T-helper 1 cell treated with Interleukin-12 subunit alpha and Interleukin-12 subunit beta and Interleukin-4 antibody, amounts not matched to agents 30 μg/mL and 1 μg/mL, for 36 hours (primary cell): ENCODE measurements around the gene CSGALNACT2.
"Not testable (repeated sequence)": the region's sequence is repeated elsewhere in the genome, so short reads cannot be mapped to it uniquely, and the experiment has no call there.

ENCODE experiments used
- H3K27ac Mint-ChIP-seq: one replicate; pipeline ENCODE4 v1.8.0; 2021; ENCODE audit warnings: mild to moderate bottlenecking, mixed read lengths
- H3K27me3 Mint-ChIP-seq: one replicate; pipeline ENCODE4 v1.8.0; 2021; ENCODE audit warnings: low read depth, mixed read lengths
- H3K36me3 Mint-ChIP-seq: one replicate; pipeline ENCODE4 v1.8.0; 2021; ENCODE audit warnings: low read depth, mixed read lengths
- H3K4me1 Mint-ChIP-seq: one replicate; pipeline ENCODE4 v1.8.0; 2021; ENCODE audit warnings: low read depth, mixed read lengths
- H3K4me3 Mint-ChIP-seq: one replicate; pipeline ENCODE4 v1.8.0; 2021; ENCODE audit warnings: mild to moderate bottlenecking, moderate library complexity, mixed read lengths
- H3K9me3 Mint-ChIP-seq: one replicate; pipeline ENCODE4 v1.8.0; 2021; ENCODE audit warnings: mixed read lengths

Gene CSGALNACT2, protein sequence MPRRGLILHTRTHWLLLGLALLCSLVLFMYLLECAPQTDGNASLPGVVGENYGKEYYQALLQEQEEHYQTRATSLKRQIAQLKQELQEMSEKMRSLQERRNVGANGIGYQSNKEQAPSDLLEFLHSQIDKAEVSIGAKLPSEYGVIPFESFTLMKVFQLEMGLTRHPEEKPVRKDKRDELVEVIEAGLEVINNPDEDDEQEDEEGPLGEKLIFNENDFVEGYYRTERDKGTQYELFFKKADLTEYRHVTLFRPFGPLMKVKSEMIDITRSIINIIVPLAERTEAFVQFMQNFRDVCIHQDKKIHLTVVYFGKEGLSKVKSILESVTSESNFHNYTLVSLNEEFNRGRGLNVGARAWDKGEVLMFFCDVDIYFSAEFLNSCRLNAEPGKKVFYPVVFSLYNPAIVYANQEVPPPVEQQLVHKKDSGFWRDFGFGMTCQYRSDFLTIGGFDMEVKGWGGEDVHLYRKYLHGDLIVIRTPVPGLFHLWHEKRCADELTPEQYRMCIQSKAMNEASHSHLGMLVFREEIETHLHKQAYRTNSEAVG

DNA sequence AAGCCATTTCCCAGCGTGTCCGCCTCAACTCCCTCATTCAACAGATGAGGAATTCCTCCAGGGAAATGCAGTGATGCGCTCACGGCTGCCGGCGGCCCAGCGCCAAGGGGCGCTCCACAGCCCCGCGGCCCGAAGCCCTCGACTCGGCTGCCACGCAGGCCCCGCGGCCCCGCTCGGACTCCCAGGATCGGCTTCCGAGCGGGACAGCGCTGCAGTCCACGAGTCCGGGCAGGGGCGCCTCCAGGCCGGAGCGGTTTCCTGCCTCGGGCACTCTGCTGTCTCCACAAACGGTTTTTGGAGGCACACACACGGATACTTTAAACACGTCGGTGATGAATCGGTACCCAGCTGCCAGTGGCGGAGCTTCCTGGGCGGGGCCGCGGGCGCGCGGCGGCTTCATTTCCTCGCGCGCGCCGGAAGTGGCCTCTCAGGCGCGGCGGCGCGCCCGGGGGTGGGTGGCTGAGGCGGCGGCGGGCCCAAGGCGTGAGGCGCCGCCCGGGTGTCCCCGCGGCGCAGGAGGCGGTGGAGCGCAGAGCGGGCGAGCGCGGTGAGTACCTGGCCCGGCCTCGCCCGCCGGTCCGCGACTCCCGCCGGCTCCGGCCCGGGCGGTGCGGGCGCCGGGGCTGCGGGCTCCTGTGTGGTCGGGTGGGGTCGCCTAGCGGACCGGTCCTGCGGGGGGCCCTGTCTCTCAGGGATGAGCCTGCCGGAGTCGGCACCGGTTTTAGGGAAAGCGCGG, at the start of gene CSGALNACT2:
Gene CSGALNACT2, plus strand, starts transcription at position 425 of the 736 bp plus-strand sequence. CDS start 16,705 bp downstream, outside the sequence.
- Mint-ChIP-seq H3K9me3 (no peaks in the 10 kb centered on the region), H3K4me1 (peaks cover 49% of the 10 kb centered on the region), H3K4me3 (peak within 1 kb of the TSS; percentile 97)

DNA sequence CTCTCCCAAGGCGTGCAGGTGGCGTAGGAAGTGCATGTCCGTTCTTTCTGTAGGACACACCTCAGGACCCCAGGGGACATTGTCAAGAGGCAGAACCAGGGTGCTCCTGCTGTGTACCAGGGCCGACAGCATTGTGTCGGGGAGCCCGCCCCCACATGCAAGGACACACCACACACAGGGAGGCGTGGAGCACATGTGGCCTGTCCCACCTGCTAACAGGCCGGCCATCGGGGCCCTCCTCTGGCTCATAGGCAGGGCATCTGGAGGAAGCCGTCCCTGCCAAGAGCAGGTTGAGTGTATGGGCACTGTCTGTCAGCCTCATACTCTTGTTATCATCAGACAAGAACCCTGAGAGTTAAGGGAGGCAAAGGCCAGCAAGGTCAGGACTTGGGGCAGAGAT, 48.7 kb upstream of the CSGALNACT2 start:
- Mint-ChIP-seq H3K4me3 (no peak overlapping the region), H3K27ac (no peak overlapping the region), H3K4me1 (peaks cover 2% of the 10 kb centered on the region), H3K9me3 (no peaks in the 10 kb centered on the region), H3K36me3 (no peaks in the 10 kb centered on the region), H3K27me3 (peaks cover 28% of the 10 kb centered on the region)

More for the DNA sequence above, at the start of gene CSGALNACT2:
- H3K27me3 Mint-ChIP-seq, result no peaks in the 10 kb centered on the region
- peaks cover 41% of the 10 kb centered on the region for H3K36me3 Mint-ChIP-seq
- peak within 1 kb of the TSS; percentile 100 for H3K27ac Mint-ChIP-seq

DNA sequence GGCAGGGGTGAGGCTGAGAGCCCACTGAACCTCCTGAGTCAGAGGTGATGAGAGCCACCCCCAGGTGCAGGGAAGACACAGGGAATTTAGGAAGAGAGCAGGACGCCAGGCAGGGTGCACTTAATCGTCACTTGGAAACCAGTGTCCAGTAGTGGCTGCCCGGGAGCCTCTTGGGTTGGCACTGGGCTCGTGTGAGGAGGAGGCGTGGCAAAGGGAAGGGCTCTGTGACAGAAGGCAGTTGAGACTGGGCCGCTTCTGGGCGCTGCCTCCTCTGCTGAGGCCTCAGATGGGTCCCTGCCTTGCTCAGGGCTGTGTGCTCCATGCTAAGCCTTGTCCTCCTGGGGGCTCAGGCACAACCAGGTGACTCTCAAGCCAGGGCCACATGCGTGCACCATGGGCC, 48.1 kb upstream of the CSGALNACT2 start:
- Mint-ChIP-seq H3K4me1 (peaks cover 2% of the 10 kb centered on the region), H3K4me3 (no peak overlapping the region), H3K9me3 (no peaks in the 10 kb centered on the region), H3K36me3 (no peaks in the 10 kb centered on the region), H3K27me3 (peaks cover 27% of the 10 kb centered on the region), H3K27ac (no peak overlapping the region)

DNA sequence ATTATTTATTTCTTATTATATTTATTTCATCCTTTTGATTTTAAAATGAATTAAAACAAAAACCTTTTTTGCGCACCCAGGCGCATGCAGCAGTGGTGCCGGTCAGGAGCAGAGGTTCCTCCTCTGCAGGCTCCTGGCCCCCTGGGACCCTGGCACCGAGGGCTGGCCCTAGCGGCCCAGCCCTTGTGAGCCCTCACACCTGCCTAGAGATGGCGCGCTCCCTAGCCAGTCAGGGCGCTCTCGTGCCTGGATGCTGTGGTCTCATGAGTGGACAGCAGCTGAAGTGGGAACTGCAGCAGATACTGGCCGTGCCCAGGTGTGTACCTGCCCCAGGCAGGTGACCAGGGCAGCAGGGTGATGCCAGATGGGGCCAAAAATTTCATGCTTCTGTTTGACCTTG, 47.6 kb upstream of the CSGALNACT2 start:
- Mint-ChIP-seq H3K9me3 (no peaks in the 10 kb centered on the region), H3K27me3 (peaks cover 24% of the 10 kb centered on the region), H3K4me3 (no peak overlapping the region), H3K36me3 (no peaks in the 10 kb centered on the region), H3K27ac (no peak overlapping the region), H3K4me1 (peaks cover 2% of the 10 kb centered on the region)

DNA sequence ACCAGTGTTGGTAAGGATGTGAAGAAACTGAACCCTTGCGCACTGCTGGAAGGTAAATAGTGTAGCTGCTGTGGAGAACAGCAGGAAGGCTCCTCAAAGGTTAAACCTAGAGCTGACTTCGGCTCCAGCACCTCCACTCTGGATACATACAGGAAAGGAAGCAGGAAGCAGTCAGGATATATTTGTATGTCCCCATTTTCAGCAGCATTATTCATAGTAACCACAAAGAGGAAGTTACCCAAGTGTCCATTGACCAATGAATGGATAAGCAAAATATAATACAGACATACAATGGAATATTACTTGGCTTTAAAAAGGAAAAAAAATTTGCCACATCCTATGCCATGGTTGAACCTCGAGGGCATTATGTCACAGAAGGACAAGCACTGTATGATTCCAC, 46.4 kb upstream of the CSGALNACT2 start:
- Mint-ChIP-seq H3K36me3 (no peaks in the 10 kb centered on the region), H3K27ac (no peak overlapping the region), H3K9me3 (no peaks in the 10 kb centered on the region), H3K4me1 (peaks cover 2% of the 10 kb centered on the region), H3K27me3 (peaks cover 24% of the 10 kb centered on the region), H3K4me3 (no peak overlapping the region)

DNA sequence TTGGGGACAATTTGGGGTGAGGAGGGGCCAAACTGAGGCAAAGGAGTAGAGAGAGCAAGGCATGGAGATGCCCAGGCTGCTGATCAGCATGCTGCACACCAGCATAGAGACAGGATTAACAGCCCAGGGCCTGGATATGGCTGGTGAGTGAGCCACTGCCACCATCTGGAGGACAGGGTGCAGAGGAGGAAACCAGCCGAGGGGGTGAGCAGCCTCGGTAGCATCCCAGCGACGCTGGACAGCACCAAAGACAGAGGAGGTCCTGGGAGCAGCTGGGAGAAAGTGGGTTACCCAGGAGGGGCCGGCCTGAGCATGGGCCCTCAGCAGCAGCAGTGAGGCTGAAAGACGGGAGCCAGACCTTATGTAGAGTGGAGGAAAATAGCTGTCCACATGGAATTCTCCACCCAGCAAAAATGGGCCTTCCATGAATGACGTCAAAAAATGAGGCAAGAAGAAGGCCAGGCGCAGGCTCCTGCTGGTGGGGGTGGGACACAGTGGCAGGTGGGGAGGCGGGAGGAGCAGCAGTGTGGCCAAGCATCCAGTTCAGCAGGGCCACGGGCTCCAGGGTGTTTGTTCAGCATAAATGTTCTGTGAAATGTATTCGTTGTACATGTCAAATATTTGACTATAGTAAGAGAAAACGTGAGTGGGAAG, 44.7 kb upstream of the CSGALNACT2 start:
- H3K9me3 Mint-ChIP-seq, result no peaks in the 10 kb centered on the region
- no peaks in the 10 kb centered on the region for H3K36me3 Mint-ChIP-seq
- H3K27me3 Mint-ChIP-seq, result peaks cover 20% of the 10 kb centered on the region
- peaks cover 2% of the 10 kb centered on the region for H3K4me1 Mint-ChIP-seq
- no peak overlapping the region for H3K27ac Mint-ChIP-seq
- H3K4me3 Mint-ChIP-seq, result no peak overlapping the region

DNA sequence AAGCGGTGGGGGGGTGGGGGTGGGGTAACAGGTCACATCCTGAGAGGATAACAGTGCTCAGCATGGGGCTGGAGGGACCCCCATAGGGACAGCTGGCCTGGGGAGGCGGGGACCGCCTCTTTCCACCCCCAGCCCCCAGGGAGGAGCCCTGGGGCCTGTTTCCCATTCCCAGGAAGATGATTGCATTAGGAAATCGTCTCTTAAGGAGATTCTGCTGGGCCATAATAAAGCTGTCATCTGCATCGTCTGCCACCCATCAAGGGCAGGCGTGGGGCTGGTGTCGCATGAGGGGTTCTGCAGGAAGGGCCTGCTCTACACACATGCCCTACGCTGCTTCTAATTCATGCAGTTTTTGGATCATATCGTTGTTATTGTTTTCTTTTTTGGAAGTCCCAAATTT, 44.2 kb upstream of the CSGALNACT2 start:
- peaks cover 20% of the 10 kb centered on the region for H3K27me3 Mint-ChIP-seq
- no peak overlapping the region for H3K27ac Mint-ChIP-seq
- H3K36me3 Mint-ChIP-seq, result no peaks in the 10 kb centered on the region
- peaks cover 2% of the 10 kb centered on the region for H3K4me1 Mint-ChIP-seq
- no peak overlapping the region for H3K4me3 Mint-ChIP-seq
- no peaks in the 10 kb centered on the region for H3K9me3 Mint-ChIP-seq

DNA sequence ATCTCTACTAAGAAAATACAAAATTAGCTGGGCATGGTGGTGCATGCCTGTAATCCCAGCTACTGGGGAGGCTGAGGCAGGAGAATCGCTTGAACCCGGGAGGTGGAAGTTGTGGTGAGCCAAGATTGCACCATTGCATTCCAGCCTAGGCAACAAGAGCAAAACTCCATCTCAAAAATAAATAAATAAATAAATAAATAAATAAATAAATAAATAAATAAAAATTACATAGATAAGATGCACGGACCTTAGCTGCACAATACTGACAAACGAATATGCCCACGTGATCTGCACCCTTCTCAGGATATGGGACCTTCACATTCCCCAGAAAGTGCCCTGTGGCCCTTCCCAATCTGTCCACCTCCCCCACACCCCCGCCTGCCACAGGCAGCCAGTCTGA, 38.9 kb upstream of the CSGALNACT2 start:
- H3K36me3 Mint-ChIP-seq, H3K27ac Mint-ChIP-seq, H3K4me3 Mint-ChIP-seq, H3K4me1 Mint-ChIP-seq, H3K9me3 Mint-ChIP-seq: not testable (repeated sequence)
- peaks cover 21% of the 10 kb centered on the region for H3K27me3 Mint-ChIP-seq

DNA sequence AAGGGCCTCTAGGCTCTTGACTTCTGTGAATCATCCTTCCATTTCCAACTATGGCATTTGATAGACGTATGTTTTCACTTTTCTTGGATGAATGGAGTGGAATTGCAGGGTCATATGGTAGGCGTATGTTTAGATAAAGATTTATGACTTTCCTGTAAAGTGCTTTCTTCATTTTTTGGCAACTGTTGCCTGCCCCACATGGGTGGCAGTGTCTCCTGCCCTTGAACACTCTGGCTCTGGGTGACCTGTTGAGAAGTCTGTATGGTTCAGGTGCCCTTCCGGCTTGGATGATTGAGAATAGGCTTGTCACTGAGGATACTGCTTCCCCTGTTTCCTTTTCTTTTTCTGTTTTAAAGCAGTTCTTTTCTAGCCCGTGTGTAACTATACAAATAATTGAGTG, 38.3 kb upstream of the CSGALNACT2 start:
- Mint-ChIP-seq H3K36me3 (no peaks in the 10 kb centered on the region), H3K27me3 (peaks cover 22% of the 10 kb centered on the region), H3K4me3 (no peak overlapping the region), H3K4me1 (peaks cover under 1% of the 10 kb centered on the region), H3K27ac (no peak overlapping the region), H3K9me3 (no peaks in the 10 kb centered on the region)

DNA sequence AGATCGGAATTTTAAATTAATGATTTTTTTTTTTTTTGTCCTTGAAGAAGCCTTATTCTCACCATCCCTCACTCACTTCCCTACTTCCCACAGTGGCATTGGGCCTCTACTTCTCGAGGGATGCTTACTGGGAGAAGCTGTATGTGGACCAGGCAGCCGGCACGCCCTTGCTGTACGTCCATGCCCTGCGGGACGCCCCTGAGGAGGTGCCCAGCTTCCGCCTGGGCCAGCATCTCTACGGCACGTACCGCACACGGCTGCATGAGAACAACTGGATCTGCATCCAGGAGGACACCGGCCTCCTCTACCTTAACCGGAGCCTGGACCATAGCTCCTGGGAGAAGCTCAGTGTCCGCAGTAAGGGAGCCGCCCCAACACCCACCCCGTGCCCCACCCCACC, 37.9 kb upstream of the CSGALNACT2 start:
- no peaks in the 10 kb centered on the region for H3K9me3 Mint-ChIP-seq

DNA sequence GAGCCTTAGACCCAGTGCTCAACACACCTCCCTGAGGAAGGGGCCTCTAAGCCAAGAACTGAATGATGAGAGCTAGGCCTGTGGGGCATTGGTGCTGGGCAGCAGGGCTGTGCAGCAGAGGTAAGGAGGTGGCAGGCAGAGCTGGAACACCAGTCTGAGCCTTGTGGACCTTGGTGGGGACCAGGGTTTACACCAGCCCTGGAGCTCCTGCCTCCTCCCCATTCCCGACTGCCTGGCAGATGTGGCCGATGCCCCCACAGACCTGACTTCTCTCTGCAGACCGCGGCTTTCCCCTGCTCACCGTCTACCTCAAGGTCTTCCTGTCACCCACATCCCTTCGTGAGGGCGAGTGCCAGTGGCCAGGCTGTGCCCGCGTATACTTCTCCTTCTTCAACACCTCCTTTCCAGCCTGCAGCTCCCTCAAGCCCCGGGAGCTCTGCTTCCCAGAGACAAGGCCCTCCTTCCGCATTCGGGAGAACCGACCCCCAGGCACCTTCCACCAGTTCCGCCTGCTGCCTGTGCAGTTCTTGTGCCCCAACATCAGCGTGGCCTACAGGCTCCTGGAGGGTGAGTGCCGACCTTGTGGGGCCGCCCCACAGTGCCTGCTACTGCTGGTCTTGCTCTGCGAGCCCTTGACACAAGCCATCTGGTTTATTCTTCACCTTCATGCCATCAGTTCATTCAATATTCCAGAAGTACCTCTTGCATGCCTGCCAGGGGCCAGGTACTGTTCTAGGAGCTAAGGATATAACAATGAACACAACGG, 36.0 kb upstream of the CSGALNACT2 start:
- Mint-ChIP-seq H3K27me3 (peaks cover 25% of the 10 kb centered on the region), H3K4me3 (peak overlapping the region; percentile 19), H3K27ac (no peak overlapping the region), H3K36me3 (no peaks in the 10 kb centered on the region), H3K4me1 (peaks cover 8% of the 10 kb centered on the region), H3K9me3 (no peaks in the 10 kb centered on the region)

More for the DNA sequence above, 37.9 kb upstream of the CSGALNACT2 start:
- Mint-ChIP-seq H3K27me3 (peaks cover 25% of the 10 kb centered on the region), H3K27ac (no peak overlapping the region), H3K36me3 (no peaks in the 10 kb centered on the region), H3K4me1 (peaks cover 1% of the 10 kb centered on the region), H3K4me3 (no peak overlapping the region)

DNA sequence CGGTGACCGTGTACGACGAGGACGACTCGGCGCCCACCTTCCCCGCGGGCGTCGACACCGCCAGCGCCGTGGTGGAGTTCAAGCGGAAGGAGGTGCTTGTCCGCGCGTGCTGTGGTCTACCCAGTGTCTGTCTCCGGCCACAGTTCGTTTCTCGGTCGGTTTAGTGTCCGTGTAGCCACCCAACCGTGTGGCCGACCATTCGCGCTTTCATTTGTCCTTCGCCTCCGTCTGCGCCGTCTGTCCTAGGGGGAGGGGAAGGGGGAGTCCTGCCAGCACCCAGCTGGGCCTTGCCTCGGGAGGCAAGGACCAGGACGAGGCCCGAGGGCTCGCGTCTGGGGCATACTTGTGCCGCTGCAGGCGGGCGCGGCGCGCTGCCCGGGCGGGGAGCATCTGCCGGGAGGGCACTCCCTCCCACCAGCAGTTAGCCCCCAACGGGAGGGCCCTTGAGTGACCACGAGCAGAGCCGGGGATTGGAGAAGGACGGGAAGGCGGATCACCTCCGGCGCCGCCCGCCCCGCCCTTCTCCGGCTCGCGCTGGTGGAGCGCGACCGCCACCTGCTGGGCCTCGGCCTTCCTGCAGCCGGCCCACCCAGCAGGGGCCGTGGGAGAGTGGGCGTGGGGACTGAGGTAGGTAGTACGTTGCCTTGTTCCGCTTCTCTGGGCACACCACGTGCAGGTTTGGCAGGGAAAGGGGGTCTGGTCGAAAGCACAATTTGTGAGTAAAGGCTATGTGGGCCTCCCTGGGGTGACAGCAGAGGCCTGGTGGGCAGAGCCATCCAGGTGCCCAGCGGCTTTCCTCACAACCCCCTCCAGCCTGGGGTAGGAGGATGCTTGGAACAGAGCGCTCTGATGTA, 32.9 kb upstream of the CSGALNACT2 start:
- H3K27ac Mint-ChIP-seq, result peak overlapping the region; percentile 59
- no peaks in the 10 kb centered on the region for H3K9me3 Mint-ChIP-seq
- H3K27me3 Mint-ChIP-seq, result peaks cover 22% of the 10 kb centered on the region
- no peaks in the 10 kb centered on the region for H3K36me3 Mint-ChIP-seq
- peaks cover 13% of the 10 kb centered on the region for H3K4me1 Mint-ChIP-seq
- H3K4me3 Mint-ChIP-seq, result peak overlapping the region; percentile 60

DNA sequence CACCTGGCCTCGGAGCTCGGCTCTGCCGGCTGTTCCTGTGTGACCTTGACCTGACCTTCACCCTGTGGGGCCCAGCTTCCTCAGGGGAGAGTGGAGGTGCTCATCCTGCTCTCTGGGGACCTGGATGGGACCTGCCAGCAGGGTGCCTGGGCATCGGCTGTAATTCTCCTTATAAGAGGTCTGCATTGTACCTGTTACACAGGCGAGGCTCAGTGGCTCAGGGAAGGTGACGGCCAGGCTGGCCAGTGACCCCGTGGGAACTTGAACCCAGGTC, 32.4 kb upstream of the CSGALNACT2 start:
- Mint-ChIP-seq H3K9me3 (no peaks in the 10 kb centered on the region), H3K36me3 (no peaks in the 10 kb centered on the region), H3K27ac (no peak overlapping the region), H3K27me3 (peaks cover 22% of the 10 kb centered on the region), H3K4me1 (peaks cover 16% of the 10 kb centered on the region), H3K4me3 (no peak overlapping the region)
